Fibroblast of skin of right biceps (primary cell): ENCODE measurements around the gene SLIT3.
"Not testable (repeated sequence)": the region's sequence is repeated elsewhere in the genome, so short reads cannot be mapped to it uniquely, and the experiment has no call there.

ENCODE experiments used
- DNase-seq: peaks from one replicate; pipeline ENCODE4 v3.0.0-alpha.2; 2013

SLIT3 gene

DNA sequence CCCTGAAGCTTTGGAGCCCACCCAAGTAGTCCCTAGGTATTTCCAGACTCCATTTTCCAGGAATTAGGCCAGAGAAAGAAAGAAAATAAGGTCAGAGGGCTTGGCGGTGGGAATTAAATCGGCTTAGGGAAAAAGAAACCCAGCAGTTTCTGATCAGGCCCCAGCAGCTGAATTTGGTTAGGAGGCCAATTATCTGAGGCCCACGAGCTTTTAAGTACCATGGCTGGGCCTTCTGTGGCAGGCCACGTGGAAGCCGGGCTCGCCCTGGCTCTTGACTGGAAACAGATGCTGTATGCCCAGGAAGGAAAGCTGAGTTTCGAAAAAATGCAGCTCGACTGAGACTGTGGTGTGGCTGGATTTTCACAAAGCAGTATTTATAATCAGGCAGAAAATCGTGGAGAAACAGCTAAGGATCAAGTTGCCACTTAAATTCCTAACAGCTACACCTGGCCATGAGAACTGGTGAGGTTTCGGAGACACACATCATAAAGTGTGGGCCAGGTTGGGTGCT lies 646.7 kb downstream of the SLIT3 start:
- DNase-seq: peak; percentile 75

DNA sequence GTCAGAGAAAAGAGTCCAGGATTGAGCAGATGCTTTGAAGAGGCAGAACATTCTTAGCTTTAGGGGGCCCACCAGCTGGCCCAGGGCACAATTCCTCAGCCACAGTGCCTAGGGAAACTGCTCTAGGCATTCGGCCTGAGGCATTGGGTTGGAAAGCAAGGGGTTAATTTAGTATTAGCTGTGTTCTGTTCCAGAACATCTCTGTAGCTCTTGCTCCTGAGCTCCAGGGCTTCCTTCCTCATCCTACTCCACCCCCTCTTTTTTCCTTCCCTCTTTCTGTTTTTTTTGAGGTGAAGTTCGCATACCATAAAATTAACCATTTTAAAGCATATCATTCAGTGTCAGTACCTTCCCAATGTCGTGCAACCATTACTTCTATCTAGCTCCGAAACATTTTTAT lies 647.3 kb downstream of the SLIT3 start:
- DNase-seq: peak; percentile 28

DNA sequence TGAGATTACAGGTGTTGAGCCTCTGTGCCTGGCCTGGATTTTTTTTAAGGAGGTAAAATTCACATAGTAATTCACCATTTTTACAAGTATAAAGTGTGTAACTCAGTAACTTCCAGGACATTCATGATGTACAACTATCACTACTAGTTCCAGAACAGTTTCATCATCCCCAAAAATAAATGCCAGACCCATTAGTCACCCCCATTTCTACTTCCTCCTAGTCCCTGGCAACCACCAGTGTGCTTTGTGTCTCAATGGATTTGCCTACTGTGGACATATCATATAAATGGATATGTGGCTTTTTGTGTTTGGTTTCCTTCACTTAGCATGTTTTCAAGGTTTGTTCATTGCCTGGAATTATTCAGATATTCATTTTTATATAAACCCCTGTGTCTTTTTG lies 649.3 kb downstream of the SLIT3 start:
- DNase-seq: peak; percentile 96

DNA sequence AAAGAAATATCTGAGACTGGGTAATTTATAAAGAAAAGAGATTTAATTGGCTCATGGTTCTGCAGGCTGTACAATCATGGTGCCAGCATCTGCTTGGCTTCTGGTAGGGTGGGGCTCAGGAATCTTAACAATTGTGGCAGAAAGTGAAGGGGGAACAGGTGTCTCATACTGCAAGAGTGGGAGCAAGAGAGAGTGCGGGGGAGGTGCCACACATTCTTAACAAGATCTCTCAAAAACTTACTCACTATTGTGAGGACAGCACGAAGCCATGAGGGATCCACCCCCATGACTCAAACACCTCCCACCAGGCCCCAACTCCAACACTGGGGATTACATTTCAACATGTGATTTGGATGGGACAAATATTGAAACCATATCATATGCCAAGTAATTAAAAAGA lies 651.6 kb downstream of the SLIT3 start:
- DNase-seq: peak; percentile 52

DNA sequence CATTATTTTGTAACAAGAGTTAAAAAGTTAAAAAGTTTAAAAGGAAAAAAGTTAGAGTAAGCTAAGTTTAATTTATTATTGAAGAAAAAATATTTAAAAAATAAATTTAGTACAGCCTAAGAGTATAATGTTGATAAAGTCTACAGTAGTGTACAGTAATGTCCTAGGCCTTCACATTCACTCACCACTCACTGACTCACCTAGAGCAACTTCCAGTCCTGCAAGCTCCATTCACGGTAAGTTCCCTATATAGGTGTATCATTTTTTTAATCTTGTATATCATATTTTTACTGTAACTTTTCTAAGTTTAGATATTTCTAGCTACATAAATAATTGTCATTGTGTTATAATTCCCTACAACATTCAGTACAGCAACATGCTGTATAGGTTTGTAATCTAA lies 652.4 kb downstream of the SLIT3 start:
- DNase-seq: no peak

DNA sequence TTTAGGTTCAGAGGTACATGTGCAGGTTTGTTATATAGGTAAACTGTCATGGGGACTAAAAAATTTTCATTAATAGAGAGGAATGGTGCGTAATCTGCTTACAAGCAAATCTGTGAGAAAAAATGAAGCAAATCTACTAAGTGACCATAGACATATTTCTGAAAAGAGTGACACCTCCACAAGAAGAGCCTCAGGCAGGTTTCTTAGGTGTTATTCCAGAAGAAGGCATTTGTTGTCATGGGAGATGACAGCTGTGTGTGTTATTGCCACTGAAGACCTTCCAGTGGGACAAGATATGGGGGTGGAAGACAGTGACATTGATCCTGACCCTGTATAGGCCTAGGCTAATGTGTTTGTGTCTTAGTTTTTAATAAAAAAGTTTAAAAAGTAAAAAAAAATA lies 652.9 kb downstream of the SLIT3 start:
- DNase-seq: no peak

DNA sequence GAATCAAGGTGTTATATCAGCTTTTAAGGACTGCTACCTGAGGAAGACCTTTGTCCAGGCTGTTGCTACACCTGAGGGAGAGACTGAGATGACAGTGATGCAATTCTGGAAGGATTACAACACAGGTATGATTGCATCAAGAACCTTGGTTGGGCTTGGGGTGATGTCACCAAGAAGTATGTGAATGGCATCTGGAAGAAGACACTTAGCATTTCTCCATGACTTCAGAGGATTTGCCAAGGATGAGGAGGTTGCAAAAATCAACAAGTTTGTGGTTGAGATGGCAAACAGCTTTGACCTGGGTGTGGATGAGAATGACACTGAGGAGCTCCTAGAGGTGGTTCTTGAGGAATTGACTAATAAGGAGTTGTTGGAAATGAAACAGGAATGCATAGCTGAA lies 653.9 kb downstream of the SLIT3 start:
- peak; percentile 59 for DNase-seq

DNA sequence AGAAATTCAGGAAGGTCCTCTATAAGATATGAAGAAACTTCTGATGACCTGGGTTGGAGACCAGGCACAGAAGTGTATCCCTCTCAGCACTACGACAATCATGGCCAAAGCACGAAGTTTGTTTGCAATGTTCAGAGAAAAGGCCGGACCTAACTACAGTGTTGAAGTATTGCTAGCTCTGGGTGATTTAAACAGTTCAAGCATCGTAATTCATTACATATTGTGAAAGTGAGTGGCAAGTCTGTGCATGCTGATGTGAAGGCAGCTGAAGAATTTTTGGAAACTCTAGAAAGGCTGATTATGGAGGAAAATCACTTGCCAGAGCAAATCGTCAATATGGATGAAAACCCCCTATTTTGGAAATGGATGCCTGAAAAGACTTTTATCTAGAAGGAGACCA lies 654.6 kb downstream of the SLIT3 start:
- DNase-seq: no peak

DNA sequence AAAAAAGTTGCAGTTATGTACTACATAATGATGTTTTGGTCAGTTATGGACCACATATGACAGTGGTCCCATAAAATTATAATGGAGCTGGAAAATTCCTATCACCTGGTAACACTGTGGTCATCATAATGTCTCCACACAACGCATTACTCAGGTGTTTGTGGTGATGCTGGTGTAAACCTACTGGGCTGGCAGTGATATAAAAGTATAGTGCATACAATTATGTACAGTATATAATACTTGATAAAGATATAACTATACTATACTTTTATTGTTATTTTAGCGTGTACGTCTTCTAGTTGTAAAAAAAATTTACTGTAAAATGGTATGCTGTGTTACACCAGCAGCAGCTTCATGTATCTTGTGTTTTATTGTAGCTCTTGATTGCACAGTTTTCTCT lies 655.7 kb downstream of the SLIT3 start:
- no peak for DNase-seq

DNA sequence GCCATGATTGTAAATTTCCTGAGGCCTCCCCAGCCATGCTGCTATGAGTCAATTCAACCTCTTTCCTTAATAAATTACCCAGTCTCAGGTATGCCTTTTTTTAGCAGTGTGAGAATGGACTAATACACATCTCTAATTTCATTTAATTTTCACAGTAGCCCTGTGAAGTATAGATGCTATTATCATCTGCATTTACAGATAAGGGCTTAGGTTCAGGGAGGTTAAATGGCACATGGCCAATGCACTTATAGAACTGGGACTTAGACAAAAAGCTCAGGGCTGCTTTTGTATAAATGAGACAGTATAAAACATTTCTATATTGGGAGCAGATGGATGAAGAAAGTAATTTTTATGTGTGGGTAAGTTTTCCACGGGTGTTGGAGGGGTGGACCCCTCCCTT lies 658.9 kb downstream of the SLIT3 start:
- no peak for DNase-seq

DNA sequence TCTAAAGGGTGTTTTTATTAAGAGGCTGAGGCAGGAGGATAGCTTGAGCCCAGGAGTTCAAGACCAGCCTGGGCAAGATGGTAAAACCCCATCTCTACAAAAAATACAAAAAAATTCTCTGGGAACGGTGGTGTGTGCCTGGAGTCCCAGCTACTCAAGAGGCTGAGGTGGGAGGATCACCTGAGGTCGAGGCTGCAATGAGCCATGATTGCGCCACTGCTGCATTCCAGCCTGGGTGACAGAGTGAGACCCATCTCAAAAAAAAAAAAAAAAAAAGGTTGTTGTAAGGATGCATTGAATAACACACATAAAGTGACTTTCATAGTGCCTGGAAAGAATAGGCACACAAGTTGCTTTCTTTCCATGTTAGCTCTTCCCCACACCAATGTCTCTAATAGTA lies 662.1 kb downstream of the SLIT3 start:
- DNase-seq: not testable (repeated sequence)

DNA sequence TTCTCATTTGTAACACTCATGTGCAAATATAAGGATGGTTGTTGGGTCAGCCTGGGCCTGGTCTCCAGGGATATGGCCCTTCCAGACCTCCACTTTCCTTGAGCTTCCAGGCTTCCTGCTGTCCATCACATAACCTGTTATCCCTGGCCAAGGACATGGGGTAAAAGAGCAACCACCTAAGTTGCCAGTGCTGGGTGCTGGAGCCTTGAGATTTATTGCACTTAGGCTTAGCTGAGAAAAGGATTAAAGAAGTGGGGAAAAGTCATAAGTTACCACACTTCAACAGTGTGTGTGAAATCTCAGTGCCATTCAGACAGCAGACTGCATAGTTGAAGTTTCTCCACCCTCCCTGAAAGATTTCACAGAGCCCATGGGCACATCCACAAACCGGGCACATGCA lies 663.1 kb downstream of the SLIT3 start:
- no peak for DNase-seq

DNA sequence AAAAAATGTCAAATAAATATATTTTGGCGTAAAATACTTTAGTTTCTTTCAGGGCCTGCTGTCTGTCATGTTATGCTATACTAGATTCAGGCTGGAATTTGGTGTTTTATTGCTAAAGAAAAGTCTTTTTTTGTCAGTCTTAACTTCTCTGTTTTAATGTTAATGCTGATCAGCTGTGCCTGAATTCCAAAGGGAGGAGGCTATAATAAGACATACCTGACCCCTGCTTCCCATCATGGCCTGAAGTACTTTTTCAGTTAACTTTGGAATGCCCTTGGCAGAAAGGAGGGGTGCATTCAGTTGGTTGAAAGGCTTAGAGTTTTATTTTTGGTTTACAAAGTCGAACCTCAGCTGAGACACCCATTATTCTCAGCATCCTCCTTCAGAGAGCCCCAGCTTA lies 663.7 kb downstream of the SLIT3 start:
- DNase-seq: no peak

DNA sequence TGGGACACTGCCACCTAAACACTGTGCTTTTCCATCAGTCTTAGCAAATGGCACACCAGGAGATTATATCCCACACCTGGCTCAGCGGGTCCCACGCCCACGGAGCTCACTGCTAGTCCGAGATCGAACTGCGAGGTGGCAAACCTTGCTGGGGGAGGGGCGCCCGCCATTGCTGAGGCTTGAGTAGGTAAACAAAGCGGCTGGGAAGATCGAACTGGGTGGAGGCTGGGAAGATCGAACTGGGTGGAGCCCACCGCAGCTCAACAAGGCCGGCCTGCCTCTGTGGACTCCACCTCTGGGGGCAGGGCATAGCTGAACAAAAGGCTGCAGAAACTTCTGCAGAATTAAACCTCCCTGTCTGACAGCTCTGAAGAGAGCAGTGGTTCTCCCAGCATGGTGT lies 670.0 kb downstream of the SLIT3 start:
- DNase-seq: not testable (repeated sequence)

DNA sequence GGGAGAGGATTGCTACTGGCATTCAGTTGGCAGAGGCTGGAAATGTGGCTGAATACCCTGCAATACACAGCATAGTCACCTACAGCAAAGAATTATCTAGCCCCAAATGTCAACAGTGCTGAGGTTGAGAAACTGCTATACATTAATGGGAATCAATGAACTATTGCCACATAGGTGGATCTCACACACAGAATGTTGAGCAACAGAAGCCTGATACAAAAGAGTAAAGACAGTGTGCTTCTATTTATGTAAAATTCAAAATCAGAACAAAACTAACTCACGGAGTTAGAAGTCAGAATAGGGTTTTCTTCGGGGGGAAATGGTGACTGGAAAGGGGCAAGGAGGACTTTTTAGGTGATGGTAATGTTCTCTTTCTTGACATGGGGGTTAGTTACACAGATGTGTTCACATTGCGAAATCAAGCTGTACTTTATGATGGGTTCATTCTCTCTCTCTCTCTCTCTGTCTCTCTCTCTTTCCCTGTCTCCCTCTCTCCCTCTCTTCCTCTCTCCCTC lies 676.0 kb downstream of the SLIT3 start:
- no peak for DNase-seq

DNA sequence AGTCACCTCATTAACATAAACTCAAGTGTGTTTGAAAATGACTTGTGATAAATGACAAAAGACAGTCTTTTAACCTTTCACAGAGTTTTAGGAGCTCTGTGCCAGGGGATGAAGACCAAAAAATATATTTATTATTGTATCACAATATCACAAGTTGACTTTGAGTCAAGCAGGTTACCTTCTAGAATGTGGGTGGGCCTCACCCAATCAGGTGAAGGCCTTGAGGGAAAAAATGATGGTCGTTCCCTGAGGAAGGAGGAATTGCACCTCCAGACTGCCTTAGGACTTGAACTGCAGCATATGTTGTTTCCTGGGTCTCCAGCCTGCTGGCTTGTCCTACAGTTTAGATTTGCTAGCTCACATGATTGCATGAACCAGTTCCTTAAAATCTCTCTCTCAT lies 680.1 kb downstream of the SLIT3 start:
- DNase-seq: no peak

DNA sequence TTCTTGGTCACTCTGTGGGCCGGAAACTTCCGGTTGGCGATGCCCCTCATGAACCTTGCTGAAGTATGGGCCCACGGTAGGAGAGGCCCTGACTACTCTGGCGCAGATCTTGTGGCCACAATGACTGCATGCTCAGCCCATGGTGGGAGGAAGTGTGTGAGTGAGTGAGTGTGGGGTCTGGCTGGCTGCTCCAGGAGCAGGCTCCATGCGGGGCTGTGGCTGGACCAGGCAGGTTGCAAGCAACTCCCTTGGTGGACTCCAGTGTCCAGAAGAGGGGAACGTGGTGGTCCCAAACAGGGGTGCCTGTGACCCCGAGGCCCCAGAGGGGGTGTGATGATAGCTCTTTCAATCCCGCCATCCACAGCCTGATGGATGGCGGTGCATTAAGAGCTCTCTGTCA lies 686.3 kb downstream of the SLIT3 start:
- no peak for DNase-seq

DNA sequence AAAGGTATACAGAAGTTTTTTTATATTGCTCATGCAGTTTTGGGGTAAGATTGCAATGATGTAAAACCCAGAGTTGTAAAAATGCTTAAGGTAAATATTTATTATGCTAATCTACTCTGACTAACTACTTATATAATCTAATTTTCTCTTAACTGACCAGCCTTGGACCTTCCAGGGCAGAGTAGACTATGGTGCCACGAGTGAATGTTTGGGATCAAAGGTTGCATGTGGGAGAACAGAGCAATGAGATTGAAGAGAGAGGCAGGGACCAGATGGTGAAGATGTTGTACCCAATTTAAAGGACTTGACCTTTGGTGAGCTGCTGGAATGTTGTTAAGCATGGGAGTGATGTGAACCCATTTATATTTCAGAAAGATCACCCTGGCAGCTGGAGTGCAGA lies 686.9 kb downstream of the SLIT3 start:
- DNase-seq: no peak

DNA sequence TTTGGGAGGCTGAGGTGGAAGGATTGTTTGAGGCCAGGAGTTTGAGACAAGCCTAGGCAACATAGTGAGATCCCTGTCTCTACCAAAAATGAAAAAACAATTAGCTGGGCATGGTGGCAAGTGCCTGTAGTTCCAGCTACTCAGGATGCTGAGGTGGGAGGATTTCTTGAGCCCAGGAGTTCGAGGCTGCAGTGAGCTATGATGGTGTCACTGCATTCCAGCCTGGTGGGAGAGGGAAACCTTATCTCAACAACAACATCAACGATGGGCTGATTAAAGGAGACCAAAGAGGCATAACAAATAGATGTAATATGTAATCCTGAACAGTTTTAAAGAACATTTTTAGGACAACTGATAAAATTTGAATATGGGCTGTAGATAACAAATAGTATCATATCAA lies 687.5 kb downstream of the SLIT3 start:
- DNase-seq: no peak

DNA sequence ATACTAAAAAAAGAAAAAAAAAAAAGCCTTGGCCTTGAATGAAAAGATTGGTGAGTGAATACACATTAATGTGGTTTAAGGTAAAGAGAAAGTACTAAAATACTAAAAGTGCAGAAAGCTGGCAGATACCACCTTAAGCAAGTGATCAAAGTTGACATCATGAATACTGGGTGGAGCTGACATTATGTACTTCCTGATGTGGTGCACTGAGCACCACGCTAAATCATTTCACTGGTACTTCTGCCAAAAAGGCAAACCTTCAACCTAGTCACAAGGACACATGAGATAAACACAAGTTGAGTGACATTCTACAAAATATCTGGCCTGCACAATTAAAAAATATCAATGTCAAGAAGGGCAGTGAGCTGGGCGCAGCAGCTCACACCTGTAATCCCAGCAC lies 687.9 kb downstream of the SLIT3 start:
- no peak for DNase-seq

DNA sequence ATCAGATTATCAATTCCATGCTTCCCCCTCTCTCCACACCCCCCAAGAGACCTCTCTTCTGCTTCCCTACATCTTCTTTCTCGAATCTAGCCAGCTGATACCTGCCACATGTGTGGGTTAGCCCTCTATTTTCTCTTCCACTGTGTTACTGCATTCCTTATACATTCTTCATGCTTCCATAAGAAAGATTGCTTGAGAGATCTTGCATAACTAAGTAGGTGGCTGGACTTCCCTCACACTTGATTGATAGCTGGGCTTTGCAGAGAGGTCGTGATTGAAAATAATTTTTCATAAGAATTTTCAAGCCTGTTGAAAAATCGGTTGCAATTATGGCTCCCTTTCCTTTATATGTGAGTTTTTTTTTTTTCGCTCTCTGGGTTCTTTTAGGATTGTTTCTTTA lies 688.8 kb downstream of the SLIT3 start:
- peak; percentile 46 for DNase-seq
